OCI-LY7 (cell line): ENCODE measurements around the gene COPE. TPM values are rescaled to one million over a fixed set of nuclear protein-coding genes. Genes with fewer than 3 reads are reported as not detected.

Experiments used
- BruUV-seq: library from RNA; stranded (reverse); fragments of 400-500 nt; replicated peaks from 2 replicates; lab custom pipeline; 2021; lab: Mats Ljungman, UMichigan
- CTCF ChIA-PET: fragments of 300-600 bp; sonication (Branson Sonifier 250); formaldehyde crosslinking; loops from one replicate; lab custom pipeline; 2022; ENCODE audit warnings: antibody characterized with exemption; ENCODE audit not compliant: unreplicated experiment; lab: Charles Lee
- POLR2A ChIA-PET: fragments of 300-600 bp; sonication (Branson Sonifier 250); formaldehyde crosslinking; loops from one replicate; lab custom pipeline; 2022; ENCODE audit warnings: antibody characterized with exemption; lab: Charles Lee
- DNase-seq: peaks from one replicate; pipeline ENCODE4 v3.0.0-alpha.2; 2015; ENCODE audit warnings: low spot score
- H2AFZ ChIP-seq: fragments of 200-600 bp; sonication (generic), shearing (Covaris generic); 2 replicates; pipeline ENCODE4 v1.6.1; 2014; ENCODE audit warnings: mild to moderate bottlenecking, antibody characterized with exemption, low read length, moderate library complexity
- H3K27ac ChIP-seq: fragments of 200-600 bp; sonication (generic); 2 replicates; pipeline ENCODE4 v1.5.1; 2014; ENCODE audit warnings: mixed run types, low read depth, mild to moderate bottlenecking, moderate library complexity, low read length, inconsistent platforms; ENCODE audit not compliant: poor library complexity, severe bottlenecking
- H3K36me3 ChIP-seq: fragments of 200-600 bp; sonication (generic); 2 replicates; pipeline ENCODE4 v1.6.1; 2014; ENCODE audit warnings: mild to moderate bottlenecking, antibody characterized with exemption, low read length, moderate library complexity, mixed read lengths; ENCODE audit not compliant: insufficient read depth
- H3K4me1 ChIP-seq: fragments of 200-600 bp; sonication (generic); 2 replicates; pipeline ENCODE4 v1.5.1; 2014; ENCODE audit warnings: mild to moderate bottlenecking, low read length; ENCODE audit not compliant: insufficient read depth, poor library complexity, severe bottlenecking
- H3K4me2 ChIP-seq: fragments of 200-600 bp; sonication (generic); 2 replicates; pipeline ENCODE4 v1.6.1; 2014; ENCODE audit warnings: mild to moderate bottlenecking, low read length
- H3K4me3 ChIP-seq: fragments of 200-600 bp; sonication (generic); 2 replicates; pipeline ENCODE4 v1.5.1; 2014; ENCODE audit warnings: mild to moderate bottlenecking, low read depth, low read length; ENCODE audit not compliant: poor library complexity, severe bottlenecking
- H3K79me2 ChIP-seq: fragments of 200-600 bp; sonication (generic); 2 replicates; pipeline ENCODE4 v1.6.1; 2016; ENCODE audit warnings: low read depth, mild to moderate bottlenecking, low read length, moderate library complexity, mixed read lengths; ENCODE audit not compliant: insufficient read depth
- H3K9me2 ChIP-seq: fragments of 200-600 bp; sonication (generic); 2 replicates; pipeline ENCODE4 v1.6.1; 2016; ENCODE audit warnings: mild to moderate bottlenecking, low read length, mixed read lengths; ENCODE audit not compliant: insufficient read depth
- H3K9me3 ChIP-seq: fragments of 200-600 bp; sonication (generic); 2 replicates; pipeline ENCODE4 v1.6.1; 2014; ENCODE audit warnings: mild to moderate bottlenecking, mixed run types, low read length, mixed read lengths
- H4K20me1 ChIP-seq: fragments of 200-600 bp; sonication (generic); 2 replicates; pipeline ENCODE4 v1.6.1; 2014; ENCODE audit warnings: mild to moderate bottlenecking, antibody characterized with exemption, low read length, moderate library complexity, mixed read lengths; ENCODE audit not compliant: insufficient read depth
- CTCF ChIP-seq: fragments of 200-600 bp; sonication (generic); conservative IDR thresholded peaks from 2 replicates; pipeline ENCODE4 v1.5.1; 2014; ENCODE audit warnings: mild to moderate bottlenecking, antibody characterized with exemption, low read length, moderate library complexity, mixed read lengths
- EZH2phosphoT487 ChIP-seq: fragments of 200-600 bp; sonication (generic); IDR thresholded peaks from 2 replicates; pipeline ENCODE4 v1.6.1; 2018; ENCODE audit warnings: low read depth, borderline replicate concordance, mild to moderate bottlenecking, mixed run types, antibody characterized with exemption, low read length, moderate library complexity, mixed read lengths
- intact Hi-C: fragments of 100-400 bp; cut with micrococcal nuclease; formaldehyde crosslinking; loops from one replicate; pipeline ENCODE4 v1.10.0; 2022; ENCODE audit not compliant: unreplicated experiment
- total RNA-seq, 2 experiments: library from RNA; depleted of rRNA in 1 of 2; stranded (reverse); fragments of >200 nt in 1 of 2; shearing (Covaris generic) in 1 of 2; gene quantifications; 2 replicates each; pipeline ENCODE4 v1.2.3, GENCODE V29; 2014 to 2022

Gene COPE
- total RNA-seq, 2 experiments from 2014 or later = 255 to 256 TPM

- Histone ChIP-seq H3K27ac (no peak overlapping the region), H3K4me2 (no peak overlapping the region), H4K20me1 (no peaks in the 10 kb centered on the region), H3K79me2 (no peaks in the 10 kb centered on the region), H3K4me3 (no peak overlapping the region), H3K4me1 (peaks cover 12% of the 10 kb centered on the region), H3K9me3 (no peaks in the 10 kb centered on the region), H2AFZ (no peak overlapping the region), H3K36me3 (no peaks in the 10 kb centered on the region), H3K9me2 (no peaks in the 10 kb centered on the region)
- intact Hi-C loops = no loop called here
- no peak for DNase-seq
- CTCF ChIA-PET = no interaction called here
- TF ChIP-seq EZH2phosphoT487 (no peak), CTCF (no peak)
- no TSS peak for BruUV-seq
- POLR2A ChIA-PET = interaction anchor here (0.7 kb wide), 1 partner anchor 268 kb away, joined by 3 read pairs; no protein-coding TSS in a partner anchor
Measured at GRCh38 chr19:18966307-18966706, 47.1 kb upstream of the COPE start.

GRCh38 chr19:18964121-18964520, 44.9 kb upstream of the COPE start:
- DNase-seq = no peak
- H3K4me1 ChIP-seq = peaks cover 12% of the 10 kb centered on the region
- ChIA-PET POLR2A (no interaction called here), CTCF (no interaction called here)
- H3K79me2 ChIP-seq = no peaks in the 10 kb centered on the region
- no peaks in the 10 kb centered on the region for H3K9me3 ChIP-seq
- H3K4me2 ChIP-seq = no peak overlapping the region
- H3K4me3 ChIP-seq = no peak overlapping the region
- H3K36me3 ChIP-seq = no peaks in the 10 kb centered on the region
- no peak overlapping the region for H2AFZ ChIP-seq
- no peak overlapping the region for H3K27ac ChIP-seq
- TF ChIP-seq EZH2phosphoT487 (no peak), CTCF (no peak)
- H3K9me2 ChIP-seq = no peaks in the 10 kb centered on the region
- BruUV-seq = no TSS peak
- no peaks in the 10 kb centered on the region for H4K20me1 ChIP-seq
- intact Hi-C loops = no loop called here

GRCh38 chr19:18961767-18962620, 42.8 kb upstream of the COPE start:
- peaks cover 12% of the 10 kb centered on the region for H3K4me1 ChIP-seq
- H3K9me2 ChIP-seq = no peaks in the 10 kb centered on the region
- CTCF ChIA-PET = no interaction called here
- no peak overlapping the region for H3K27ac ChIP-seq
- intact Hi-C loops = no loop called here
- peak overlapping the region; percentile 52; the same call in 1 of the 2 replicates for H3K4me2 ChIP-seq
- H3K4me3 ChIP-seq = peak overlapping the region; percentile 5
- peak; percentile 66 for DNase-seq
- peak overlapping the region; percentile 43; the same call in 1 of the 2 replicates for H2AFZ ChIP-seq
- no peak for TF ChIP-seq EZH2phosphoT487
- no peak for TF ChIP-seq CTCF
- BruUV-seq = no TSS peak
- no peaks in the 10 kb centered on the region for H3K36me3 ChIP-seq
- no peaks in the 10 kb centered on the region for H4K20me1 ChIP-seq
- H3K9me3 ChIP-seq = no peaks in the 10 kb centered on the region
- POLR2A ChIA-PET = interaction anchor here (1.0 kb wide), 1 partner anchor 13 kb away, joined by 5 read pairs; no protein-coding TSS in a partner anchor
- H3K79me2 ChIP-seq = no peaks in the 10 kb centered on the region
